ENCODE data around the gene ARL10.

GRCh38 chr5:176383248-176383905 is 18.1 kb downstream of the ARL10 start:
- no peak for TF ChIP-seq CTCF (IDR thresholded peaks at IDR 0.05)
- TF ChIP-seq EZH2 (IDR thresholded peaks at IDR 0.05), result no peak
- TF ChIP-seq EZH2phosphoT487 (IDR thresholded peaks at IDR 0.05), result no peak

All from neural progenitor cell (in vitro differentiated cells).